Activated CD8-positive, alpha-beta T cell treated with anti-CD3 and anti-CD28 coated beads for 36 hours (primary cell): ENCODE data around the gene ATAD3C. TPM values are rescaled to one million over a fixed set of nuclear protein-coding genes. Genes with fewer than 3 reads are reported as not detected.
"Not testable (repeated sequence)": the region's sequence is repeated elsewhere in the genome, so short reads cannot be mapped to it uniquely, and the experiment has no call there.

Experiments
- ATAC-seq: fragments of 200-7000 bp; cut with Tn5 transposase; one replicate; pipeline ENCODE4 v1.10.0; 2021; ENCODE audit warnings: mild to moderate bottlenecking, moderate library complexity
- CTCF ChIA-PET: fragments of 350-600 bp; sonication (Branson Sonifier 250); formaldehyde crosslinking; loops from one replicate; lab custom pipeline; 2021; ENCODE audit warnings: antibody characterized with exemption; lab: Charles Lee
- POLR2A ChIA-PET: fragments of 350-600 bp; sonication (Branson Sonifier 250); formaldehyde crosslinking; loops from one replicate; lab custom pipeline; 2021; ENCODE audit warnings: antibody characterized with exemption; lab: Charles Lee
- DNase-seq: peaks from one replicate; pipeline ENCODE4 v3.0.0-alpha.2; 2020
- H3K27ac Mint-ChIP-seq: one replicate; pipeline ENCODE4 v1.8.0; 2021; ENCODE audit warnings: mild to moderate bottlenecking, mixed read lengths
- H3K27me3 Mint-ChIP-seq: one replicate; pipeline ENCODE4 v1.8.0; 2021; ENCODE audit warnings: mixed read lengths
- H3K36me3 Mint-ChIP-seq: one replicate; pipeline ENCODE4 v1.8.0; 2021; ENCODE audit warnings: low read depth, mixed read lengths
- H3K4me1 Mint-ChIP-seq: one replicate; pipeline ENCODE4 v1.8.0; 2021; ENCODE audit warnings: low read depth, mixed read lengths
- H3K4me3 Mint-ChIP-seq: one replicate; pipeline ENCODE4 v1.8.0; 2021; ENCODE audit warnings: mild to moderate bottlenecking, moderate library complexity, mixed read lengths
- H3K9me3 Mint-ChIP-seq: one replicate; pipeline ENCODE4 v1.8.0; 2021; ENCODE audit warnings: mixed read lengths
- CTCF ChIP-seq: fragments of 200-600 bp; IDR thresholded peaks from one replicate; pipeline ENCODE4 v1.8.0; 2022; ENCODE audit warnings: antibody characterized with exemption, mild to moderate bottlenecking
- intact Hi-C: fragments of 100-400 bp; cut with micrococcal nuclease; formaldehyde crosslinking; loops from one replicate; pipeline ENCODE4 v1.10.0; 2022
- total RNA-seq, 2 experiments: library from RNA; stranded (reverse); gene quantifications; one replicate each; pipeline ENCODE4 v1.2.3, GENCODE V29; 2021

Gene ATAD3C
- total RNA-seq, 2 experiments from 2014 or later, result 0.99 to 1.8 TPM

- Mint-ChIP-seq H3K36me3 (no peaks in the 10 kb centered on the region), H3K4me3 (no peak overlapping the region), H3K27ac (no peak overlapping the region), H3K27me3 (peaks cover 13% of the 10 kb centered on the region), H3K4me1 (peaks cover 7% of the 10 kb centered on the region), H3K9me3 (no peaks in the 10 kb centered on the region)
- DNase-seq (no peak), ATAC-seq (no peak)
- TF ChIP-seq CTCF, result no peak
- POLR2A ChIA-PET, result interaction anchor here (2.5 kb wide), 1 partner anchor 33 kb away, joined by 13 read pairs; the partner anchor contains the start of gene MRPL20
- CTCF ChIA-PET, result interaction anchor here (0.9 to 2.4 kb wide), 13 partner anchors 9 to 606 kb away, joined by 3 to 11 read pairs (median 6); partner anchors contain the start of genes ATAD3C and CCNL2
- intact Hi-C loops, result no loop called here
Measured at GRCh38 chr1:1440262-1441001, 9.1 kb upstream of the ATAD3C start.

DNA sequence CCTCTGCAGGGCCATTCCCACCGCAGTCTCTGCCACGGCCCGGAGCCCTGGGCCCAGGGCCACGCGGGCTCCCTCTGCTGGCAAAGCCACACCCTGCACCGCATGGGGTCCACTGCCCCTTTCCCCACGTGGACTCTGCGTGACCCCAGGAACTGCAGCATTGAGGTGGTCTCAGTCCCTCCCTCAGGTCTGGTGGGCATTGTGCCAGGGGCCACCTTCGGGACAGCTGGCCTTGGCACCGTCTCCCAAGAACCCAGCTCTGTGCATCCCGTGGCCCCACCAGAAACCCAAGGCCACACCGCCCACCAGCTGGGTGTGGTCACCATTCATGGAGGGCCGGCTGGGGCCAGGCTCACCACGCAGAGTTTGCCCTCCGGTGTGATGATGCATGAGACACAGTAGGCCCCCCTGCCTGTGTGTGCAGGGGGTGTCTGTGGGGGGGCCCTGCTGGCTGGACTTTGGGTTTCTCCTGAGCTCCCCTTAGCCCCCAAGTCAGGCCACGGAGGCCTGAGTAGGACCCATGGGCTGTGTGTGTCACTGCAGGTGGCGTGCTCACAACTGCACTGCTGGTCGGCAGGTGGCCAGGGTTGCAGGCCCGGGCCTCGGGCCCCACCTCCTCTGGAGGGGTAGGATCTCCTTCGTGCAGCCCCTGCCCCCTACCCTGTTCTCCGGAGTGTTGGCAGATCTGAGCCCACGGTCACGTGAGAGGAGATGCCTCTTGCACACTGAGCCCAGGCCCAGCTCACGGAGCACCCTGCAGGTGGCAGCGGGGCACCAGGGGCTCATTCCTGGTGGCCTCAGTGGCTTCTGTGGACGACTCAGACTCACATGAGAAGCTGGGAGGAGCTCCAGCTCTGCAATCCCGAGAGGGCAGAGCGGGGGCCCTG is 8.2 kb upstream of the ATAD3C start:
- Mint-ChIP-seq H3K4me1 (peaks cover 6% of the 10 kb centered on the region), H3K27ac (no peak overlapping the region), H3K27me3 (peaks cover 12% of the 10 kb centered on the region), H3K4me3 (no peak overlapping the region), H3K36me3 (no peaks in the 10 kb centered on the region), H3K9me3 (no peaks in the 10 kb centered on the region)
- ChIA-PET POLR2A (interaction anchor here (1.1 to 2.5 kb wide), 2 partner anchors 34 to 41 kb away, joined by 4 to 13 read pairs; partner anchors contain the start of gene MRPL20), CTCF (interaction anchor here (0.9 to 2.4 kb wide), 14 partner anchors 8 to 605 kb away, joined by 3 to 11 read pairs (median 4); partner anchors contain the start of genes ATAD3C and CCNL2)
- TF ChIP-seq CTCF, result peak; percentile 90
- peak; percentile 65 for DNase-seq
- intact Hi-C loops, result no loop called here
- ATAC-seq, result peak; percentile 94

GRCh38 chr1:1442069-1442770 is 7.3 kb upstream of the ATAD3C start:
- H3K27ac Mint-ChIP-seq, result no peak overlapping the region
- H3K4me3 Mint-ChIP-seq, result no peak overlapping the region
- peaks cover 4% of the 10 kb centered on the region for H3K4me1 Mint-ChIP-seq
- DNase-seq, result no peak
- H3K9me3 Mint-ChIP-seq, result no peaks in the 10 kb centered on the region
- peaks cover 6% of the 10 kb centered on the region for H3K27me3 Mint-ChIP-seq
- intact Hi-C loops, result no loop called here
- H3K36me3 Mint-ChIP-seq, result no peaks in the 10 kb centered on the region
- ATAC-seq, result no peak
- CTCF ChIA-PET, result interaction anchor here (1.0 to 2.4 kb wide), 4 partner anchors 7 to 458 kb away, joined by 3 to 11 read pairs (median 8); partner anchors contain the start of gene ATAD3C
- POLR2A ChIA-PET, result interaction anchor here (1.1 to 2.5 kb wide), 2 partner anchors 35 to 42 kb away, joined by 4 to 13 read pairs; partner anchors contain the start of gene MRPL20
- no peak for TF ChIP-seq CTCF

GRCh38 chr1:1446631-1447030 is 2.9 kb upstream of the ATAD3C start:
- ATAC-seq, CTCF ChIA-PET, H3K27ac Mint-ChIP-seq, intact Hi-C loops, H3K9me3 Mint-ChIP-seq, H3K4me3 Mint-ChIP-seq, H3K27me3 Mint-ChIP-seq, H3K4me1 Mint-ChIP-seq, DNase-seq, H3K36me3 Mint-ChIP-seq: not testable (repeated sequence)
- POLR2A ChIA-PET, result interaction anchor here (0.7 kb wide), 1 partner anchor 302 kb away, joined by 3 read pairs; no protein-coding TSS in a partner anchor

DNA sequence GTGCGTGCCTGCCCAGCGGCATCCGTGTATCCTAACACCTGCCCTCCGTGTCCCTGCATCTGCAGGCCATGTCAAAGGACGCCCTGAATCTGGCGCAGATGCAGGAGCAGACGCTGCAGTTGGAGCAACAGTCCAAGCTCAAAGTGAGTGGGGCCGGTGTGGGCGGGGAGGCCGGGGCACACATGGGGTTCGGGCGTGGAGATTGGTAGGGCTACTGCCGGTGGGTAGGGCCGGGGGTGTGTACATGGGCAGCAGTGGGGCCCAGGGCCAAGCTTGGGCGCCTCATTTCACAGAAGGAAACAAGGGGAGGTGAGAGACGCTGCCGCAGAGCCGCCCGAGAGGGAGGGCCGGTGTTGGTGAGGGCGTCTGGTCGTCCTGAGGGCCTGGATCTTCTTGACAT is 1.1 kb downstream of the ATAD3C start:
- H3K27ac Mint-ChIP-seq, H3K9me3 Mint-ChIP-seq, ATAC-seq, H3K4me3 Mint-ChIP-seq, H3K36me3 Mint-ChIP-seq, intact Hi-C loops, DNase-seq, H3K4me1 Mint-ChIP-seq, H3K27me3 Mint-ChIP-seq: not testable (repeated sequence)
- ChIA-PET POLR2A (interaction anchor here (0.6 kb wide), 1 partner anchor 140 kb away, joined by 3 read pairs; no protein-coding TSS in a partner anchor), CTCF (interaction anchor here (0.6 to 1.8 kb wide), 2 partner anchors 10 to 96 kb away, joined by 3 to 11 read pairs; no protein-coding TSS in a partner anchor)
